SH-SY5Y (cell line): ENCODE measurements around the gene ANKRD61.

Experiments
- GATA2 ChIP-seq: IDR thresholded peaks from 2 replicates; pipeline ENCODE4 v1.6.1; 2011; ENCODE audit warnings: mild to moderate bottlenecking, low read depth, low read length
- GATA3 ChIP-seq: IDR thresholded peaks from 2 replicates; pipeline ENCODE4 v1.6.1; 2011; ENCODE audit warnings: low read depth, mild to moderate bottlenecking, low read length, moderate library complexity

DNA sequence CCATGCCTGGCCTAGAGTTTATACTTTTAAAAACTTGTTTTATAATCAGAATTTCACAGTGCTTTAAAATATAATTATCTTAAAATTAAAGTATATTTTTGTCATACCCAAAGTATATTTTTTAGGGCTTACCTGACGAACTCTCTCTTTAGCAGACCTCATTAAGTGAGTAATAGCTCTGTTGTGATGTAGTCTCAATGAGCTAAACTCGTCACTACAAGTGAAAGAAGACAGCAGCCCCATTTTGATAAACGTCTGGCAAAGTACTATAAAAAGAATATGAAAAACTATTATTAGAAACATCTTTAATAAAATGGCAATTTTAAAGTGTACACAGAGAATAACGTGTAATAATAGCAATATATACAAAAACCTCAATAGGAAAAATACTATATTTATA, 18.6 kb downstream of the ANKRD61 start:
- no peak for TF ChIP-seq GATA2
- TF ChIP-seq GATA3: no peak
